ENCODE data around the gene SRPK2.

DNA sequence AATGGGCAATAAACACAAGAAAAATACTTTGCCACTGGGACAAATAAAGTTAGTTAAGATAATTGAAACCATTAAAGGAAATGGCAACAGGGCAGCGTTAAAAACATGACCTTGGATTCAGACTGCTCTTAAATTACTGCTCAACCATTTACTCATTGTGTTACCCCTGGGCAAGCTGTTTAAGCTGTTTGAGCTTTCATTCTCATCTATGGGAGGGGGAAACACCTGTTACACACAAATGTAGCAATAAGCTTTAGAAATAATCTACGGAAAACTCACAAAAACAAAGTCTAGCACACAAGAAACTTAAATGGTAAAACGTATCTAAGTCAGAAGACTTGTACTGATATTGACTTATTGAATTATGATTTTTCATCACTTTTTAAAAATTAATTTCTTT lies 237.6 kb downstream of the SRPK2 start:
- TF ChIP-seq, protein P1, sequence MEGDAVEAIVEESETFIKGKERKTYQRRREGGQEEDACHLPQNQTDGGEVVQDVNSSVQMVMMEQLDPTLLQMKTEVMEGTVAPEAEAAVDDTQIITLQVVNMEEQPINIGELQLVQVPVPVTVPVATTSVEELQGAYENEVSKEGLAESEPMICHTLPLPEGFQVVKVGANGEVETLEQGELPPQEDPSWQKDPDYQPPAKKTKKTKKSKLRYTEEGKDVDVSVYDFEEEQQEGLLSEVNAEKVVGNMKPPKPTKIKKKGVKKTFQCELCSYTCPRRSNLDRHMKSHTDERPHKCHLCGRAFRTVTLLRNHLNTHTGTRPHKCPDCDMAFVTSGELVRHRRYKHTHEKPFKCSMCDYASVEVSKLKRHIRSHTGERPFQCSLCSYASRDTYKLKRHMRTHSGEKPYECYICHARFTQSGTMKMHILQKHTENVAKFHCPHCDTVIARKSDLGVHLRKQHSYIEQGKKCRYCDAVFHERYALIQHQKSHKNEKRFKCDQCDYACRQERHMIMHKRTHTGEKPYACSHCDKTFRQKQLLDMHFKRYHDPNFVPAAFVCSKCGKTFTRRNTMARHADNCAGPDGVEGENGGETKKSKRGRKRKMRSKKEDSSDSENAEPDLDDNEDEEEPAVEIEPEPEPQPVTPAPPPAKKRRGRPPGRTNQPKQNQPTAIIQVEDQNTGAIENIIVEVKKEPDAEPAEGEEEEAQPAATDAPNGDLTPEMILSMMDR (IDR thresholded peaks at IDR 0.05), result no peak
- TF ChIP-seq EZH2phosphoT487 (IDR thresholded peaks at IDR 0.05), result no peak

Data from neural progenitor cell (in vitro differentiated cells).